Renal cortex interstitium (tissue), 15 donors: ENCODE measurements around the gene VTA1. TPM values are rescaled to one million over a fixed set of nuclear protein-coding genes. Genes with fewer than 3 reads are reported as not detected.
A peak's percentile ranks its signal among the peaks of the same experiment; 100 is the strongest.
"Not testable (repeated sequence)": the region's sequence is repeated elsewhere in the genome, so short reads cannot be mapped to it uniquely, and the experiment has no call there.

ENCODE experiments used
- DNase-seq, 11 donors: peaks; one replicate each; pipeline ENCODE4 v3.0.0-alpha.2; 2013; ENCODE audit warnings: low read depth in 9 of 11, low spot score in 4 of 11; ENCODE audit errors: extremely low read depth in 1 of 11
- long read RNA-seq, 16 experiments: transcript quantifications; one replicate each; lab custom pipeline, GENCODE V29; 2026
- polyA plus RNA-seq, 3 donors: library from polyadenylated mRNA; unstranded; fragments of 120-200 nt; gene quantifications; one replicate each; pipeline ENCODE4 v1.2.1, GENCODE V29; 2013; ENCODE audit not compliant: insufficient read length in 3 of 3

Gene VTA1
- 10 to 100 TPM; 67.5 to 81.4 (median 72.0) TPM for polyA plus RNA-seq
- long read RNA-seq, donor 1, full-length matches to known transcripts, result 12 of 31 reads
- long read RNA-seq, donor 1, partial matches to known transcripts, result 19 of 31 reads
- long read RNA-seq, donor 1, other reads (novel, unspliced or antisense), result 0 of 31 reads
- long read RNA-seq, donor 2, full-length matches to known transcripts, result 10 of 21 reads
- long read RNA-seq, donor 2, partial matches to known transcripts, result 11 of 21 reads
- long read RNA-seq, donor 2, other reads (novel, unspliced or antisense), result 0 of 21 reads
- long read RNA-seq, donor 3, full-length matches to known transcripts, result 33 of 45 reads
- long read RNA-seq, donor 3, partial matches to known transcripts, result 12 of 45 reads
- long read RNA-seq, donor 3, other reads (novel, unspliced or antisense), result 0 of 45 reads
- long read RNA-seq, donor 4, full-length matches to known transcripts, result 25 of 25 reads
- long read RNA-seq, donor 4, partial matches to known transcripts, result 0 of 25 reads
- long read RNA-seq, donor 4, other reads (novel, unspliced or antisense), result 0 of 25 reads
- long read RNA-seq, donor 5, result 0 reads
- long read RNA-seq, donor 6, full-length matches to known transcripts, result 14 of 38 reads
- long read RNA-seq, donor 6, partial matches to known transcripts, result 24 of 38 reads
- long read RNA-seq, donor 6, other reads (novel, unspliced or antisense), result 0 of 38 reads
- long read RNA-seq, donor 7, full-length matches to known transcripts, result 23 of 58 reads
- long read RNA-seq, donor 7, partial matches to known transcripts, result 35 of 58 reads
- long read RNA-seq, donor 7, other reads (novel, unspliced or antisense), result 0 of 58 reads
- long read RNA-seq, donor 8, result 0 reads
- long read RNA-seq, donor 9, full-length matches to known transcripts, result 26 of 31 reads
- long read RNA-seq, donor 9, partial matches to known transcripts, result 5 of 31 reads
- long read RNA-seq, donor 9, other reads (novel, unspliced or antisense), result 0 of 31 reads
- long read RNA-seq, donor 10, full-length matches to known transcripts, result 18 of 26 reads
- long read RNA-seq, donor 10, partial matches to known transcripts, result 8 of 26 reads
- long read RNA-seq, donor 10, other reads (novel, unspliced or antisense), result 0 of 26 reads
- long read RNA-seq, donor 11, full-length matches to known transcripts, result 17 of 23 reads
- long read RNA-seq, donor 11, partial matches to known transcripts, result 6 of 23 reads
- long read RNA-seq, donor 11, other reads (novel, unspliced or antisense), result 0 of 23 reads
- long read RNA-seq, donor 12, full-length matches to known transcripts, result 6 of 12 reads
- long read RNA-seq, donor 12, partial matches to known transcripts, result 6 of 12 reads
- long read RNA-seq, donor 12, other reads (novel, unspliced or antisense), result 0 of 12 reads
- long read RNA-seq, donor 13, result 0 reads
- long read RNA-seq, donor 14, full-length matches to known transcripts, result 19 of 35 reads
- long read RNA-seq, donor 14, partial matches to known transcripts, result 16 of 35 reads
- long read RNA-seq, donor 14, other reads (novel, unspliced or antisense), result 0 of 35 reads
- long read RNA-seq, donor 15, full-length matches to known transcripts, result 10 of 10 reads
- long read RNA-seq, donor 15, partial matches to known transcripts, result 0 of 10 reads
- long read RNA-seq, donor 15, other reads (novel, unspliced or antisense), result 0 of 10 reads
- long read RNA-seq, donor 16, full-length matches to known transcripts, result 61 of 82 reads
- long read RNA-seq, donor 16, partial matches to known transcripts, result 21 of 82 reads
- long read RNA-seq, donor 16, other reads (novel, unspliced or antisense), result 0 of 82 reads

- peak; percentile 95 to 100 (median 98) for DNase-seq
These were observed at the start of gene VTA1, which contains the start of gene NMBR for GRCh38 chr6:142146828-142147662. Gene VTA1 (plus strand): TSS chr6:142147263. CDS start chr6:142147288, 25 bp downstream. Gene NMBR (minus strand): TSS chr6:142147122. CDS start chr6:142088658, 58,464 bp downstream.

- not testable (repeated sequence) for DNase-seq
These were observed 42.2 kb upstream of the VTA1 start for GRCh38 chr6:142104820-142105219.

- not testable (repeated sequence) for DNase-seq
These were observed 36.2 kb upstream of the VTA1 start for GRCh38 chr6:142110820-142111219.

- DNase-seq, result peak; percentile 29 to 68 (median 53)
These were observed 34.5 kb upstream of the VTA1 start for GRCh38 chr6:142112451-142113061.

GRCh38 chr6:142117366-142117765 is 29.7 kb upstream of the VTA1 start:
- DNase-seq, result no peak

- DNase-seq, result no peak
These were observed 28.7 kb upstream of the VTA1 start for GRCh38 chr6:142118328-142118727.

- no peak for DNase-seq
These were observed 28.1 kb upstream of the VTA1 start for GRCh38 chr6:142118925-142119324.

GRCh38 chr6:142121342-142121741 is 25.7 kb upstream of the VTA1 start:
- no peak for DNase-seq

GRCh38 chr6:142130814-142131213 is 16.2 kb upstream of the VTA1 start:
- no peak for DNase-seq

- no peak for DNase-seq
These were observed 14.4 kb upstream of the VTA1 start, which contains the start of gene GJE1 for GRCh38 chr6:142132625-142133024. Gene GJE1 (plus strand): TSS chr6:142132925. CDS start chr6:142133159, 234 bp downstream.

GRCh38 chr6:142138876-142139275 is 8.2 kb upstream of the VTA1 start:
- DNase-seq, result no peak

- not testable (repeated sequence) for DNase-seq
These were observed 5.5 kb upstream of the VTA1 start for GRCh38 chr6:142141531-142141930.

- DNase-seq, result no peak
These were observed 5.7 kb downstream of the VTA1 start for GRCh38 chr6:142152746-142153145.

GRCh38 chr6:142153196-142153595 is 6.1 kb downstream of the VTA1 start:
- no peak for DNase-seq

GRCh38 chr6:142154336-142154735 is 7.3 kb downstream of the VTA1 start:
- no peak for DNase-seq

GRCh38 chr6:142155091-142155490 is 8.0 kb downstream of the VTA1 start:
- DNase-seq, result no peak
